BLaER1 treated with 17β-estradiol and CSF1 and Interleukin-3, amounts not matched to agents 10 nM and 100 nM (cell line): Measurements from ENCODE around the gene PROSER3.

Experiments
- H3K27ac ChIP-seq, 11 experiments: shearing (Covaris generic); formaldehyde crosslinking; 2 replicates each; pipeline ENCODE4 v1.8.1; 2022
- H3K27me3 ChIP-seq, 11 experiments: shearing (Covaris generic); formaldehyde crosslinking; 2 replicates each; pipeline ENCODE4 v1.8.1; 2022
- H3K36me3 ChIP-seq, 11 experiments: shearing (Covaris generic); formaldehyde crosslinking; 2 replicates each; pipeline ENCODE4 v1.8.1; 2022
- H3K4me1 ChIP-seq, 10 experiments: shearing (Covaris generic); formaldehyde crosslinking; 2 replicates each; pipeline ENCODE4 v1.8.1; 2022
- H3K4me2 ChIP-seq, 11 experiments: shearing (Covaris generic); formaldehyde crosslinking; 2 replicates each; pipeline ENCODE4 v1.8.1; 2022
- H3K4me3 ChIP-seq, 10 experiments: shearing (Covaris generic); formaldehyde crosslinking; 2 replicates each; pipeline ENCODE4 v1.8.1; 2022
- H3K9ac ChIP-seq, 11 experiments: shearing (Covaris generic); formaldehyde crosslinking; 2 replicates each; pipeline ENCODE4 v1.8.1; 2022
- H3K9me3 ChIP-seq, 11 experiments: shearing (Covaris generic); formaldehyde crosslinking; replicated peaks in 1 of 11; 2 replicates each; pipeline ENCODE4 v1.8.1; 2022
- H4K20me1 ChIP-seq, 11 experiments: shearing (Covaris generic); formaldehyde crosslinking; 2 replicates each; pipeline ENCODE4 v1.8.1; 2022
- Cebpa-rat ChIP-seq, 11 experiments: shearing (Covaris generic); IDR thresholded peaks; 2 replicates each; pipeline ENCODE4 v1.8.1; 2022

PROSER3 gene

DNA sequence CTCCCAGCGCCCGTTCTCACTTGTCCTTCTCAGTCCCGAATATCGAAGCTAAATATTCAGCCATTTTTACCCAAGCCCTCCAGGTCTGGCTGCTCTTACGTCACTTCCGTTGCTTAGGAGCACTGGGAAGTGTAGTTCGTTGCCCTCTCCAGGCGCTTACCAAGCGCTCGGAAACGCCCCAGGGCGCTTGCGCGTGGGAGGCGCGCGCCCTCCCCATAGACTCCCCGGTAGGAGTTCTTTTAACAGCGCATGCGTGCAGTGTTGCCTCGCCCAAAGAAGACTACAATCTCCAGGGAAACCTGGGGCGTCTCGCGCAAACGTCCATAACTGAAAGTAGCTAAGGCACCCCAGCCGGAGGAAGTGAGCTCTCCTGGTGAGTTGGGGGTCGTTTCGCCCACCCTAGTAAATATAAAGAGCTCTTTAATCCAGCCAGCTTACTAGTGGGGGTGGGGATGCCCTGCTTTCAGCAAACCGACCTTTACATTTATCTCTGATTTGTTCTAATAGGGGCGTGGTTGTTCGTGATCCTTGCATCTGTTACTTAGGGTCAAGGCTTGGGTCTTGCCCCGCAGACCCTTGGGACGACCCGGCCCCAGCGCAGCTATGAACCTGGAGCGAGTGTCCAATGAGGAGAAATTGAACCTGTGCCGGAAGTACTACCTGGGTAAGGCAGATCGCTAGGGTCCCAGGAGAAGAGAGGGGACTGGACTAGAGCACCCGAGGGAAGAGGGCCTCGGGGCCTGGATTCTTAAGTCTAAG is 12.5 kb upstream of the PROSER3 start, which contains the start of the genes PSENEN and U2AF1L4:
Gene PSENEN, plus strand, starts transcription at position 324 of the 759 bp plus-strand sequence. Its CDS starts 280 bp downstream, at position 604.
Gene U2AF1L4, minus strand, starts transcription at position 91 of the 759 bp plus-strand sequence. Its CDS starts 27 bp downstream, at position 64.
- Histone ChIP-seq H3K4me3 (peak within 1 kb of the TSS; percentile 74 to 98 (median 88)), H3K4me1 (peaks cover 62 to 82% (median 74%) of the 10 kb centered on the region in 10 experiments), H3K27ac (peak within 1 kb of the TSS; percentile 90 to 98 (median 95)), H3K36me3 (peaks cover 0 to 11% (median 3%) of the 10 kb centered on the region in 11 experiments; a peak in 3 of 22 replicates), H3K9ac (peak within 1 kb of the TSS; percentile 85 to 97 (median 93)), H3K9me3 (peaks cover 0 to 6% (median 0%) of the 10 kb centered on the region in 11 experiments; a peak in 2 of 22 replicates), H4K20me1 (no peaks in the 10 kb centered on the region), H3K27me3 (no peaks in the 10 kb centered on the region), H3K4me2 (peak within 1 kb of the TSS; percentile 97 to 100 (median 98))
- no peak for TF ChIP-seq Cebpa-rat (IDR thresholded peaks at IDR 0.05)

DNA sequence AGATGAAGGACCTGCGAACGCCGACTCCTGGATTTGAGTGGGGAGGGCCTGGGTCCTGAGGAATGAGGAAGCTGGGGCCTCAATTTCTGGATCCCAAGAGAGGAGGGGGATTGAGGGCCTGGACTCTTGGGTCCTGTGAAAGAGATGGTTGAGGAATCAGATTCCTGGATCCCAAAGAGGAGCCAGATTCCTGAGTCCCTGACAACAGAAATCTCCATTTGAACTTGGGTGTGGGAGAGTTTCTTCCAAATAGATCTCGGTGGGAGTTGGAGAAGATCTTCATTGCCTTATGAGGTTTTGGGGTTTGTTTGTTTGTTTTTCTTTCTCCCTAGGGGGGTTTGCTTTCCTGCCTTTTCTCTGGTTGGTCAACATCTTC is 11.9 kb upstream of the PROSER3 start:
- no peaks in the 10 kb centered on the region for H3K27me3 ChIP-seq
- peaks cover 0 to 11% (median 3%) of the 10 kb centered on the region in 11 experiments; a peak in 3 of 22 replicates for H3K36me3 ChIP-seq
- H3K4me2 ChIP-seq, result peak overlapping the region; percentile 90 to 99 (median 95)
- H3K9ac ChIP-seq, result peak overlapping the region; percentile 85 to 97 (median 93)
- peak overlapping the region; percentile 81 to 98 (median 94) for H3K27ac ChIP-seq
- no peak for TF ChIP-seq Cebpa-rat (IDR thresholded peaks at IDR 0.05)
- H3K4me1 ChIP-seq, result peaks cover 62 to 82% (median 79%) of the 10 kb centered on the region in 10 experiments
- H3K9me3 ChIP-seq, result peaks cover 0 to 6% (median 0%) of the 10 kb centered on the region in 11 experiments; a peak in 2 of 22 replicates
- peak overlapping the region; percentile 74 to 98 (median 88) for H3K4me3 ChIP-seq
- H4K20me1 ChIP-seq, result no peaks in the 10 kb centered on the region

DNA sequence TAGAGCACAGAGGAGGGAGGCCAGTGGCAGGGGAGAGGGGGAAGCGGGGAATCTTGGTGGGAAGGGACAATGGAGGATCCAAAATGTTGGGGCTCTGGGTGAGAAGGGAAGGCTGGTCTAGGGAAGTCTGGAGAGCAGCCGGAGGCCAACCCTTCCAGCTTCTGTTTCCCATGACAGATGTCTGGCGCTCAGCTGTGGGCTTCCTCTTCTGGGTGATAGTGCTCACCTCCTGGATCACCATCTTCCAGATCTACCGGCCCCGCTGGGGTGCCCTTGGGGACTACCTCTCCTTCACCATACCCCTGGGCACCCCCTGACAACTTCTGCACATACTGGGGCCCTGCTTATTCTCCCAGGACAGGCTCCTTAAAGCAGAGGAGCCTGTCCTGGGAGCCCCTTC is 11.4 kb upstream of the PROSER3 start:
- 0 out of 22 replicates have a peak, but pooled peaks cover 0 to 1% (median 0%) of the 10 kb centered on the region in 11 experiments for H4K20me1 ChIP-seq
- H3K9me3 ChIP-seq, result peaks cover 0 to 6% (median 0%) of the 10 kb centered on the region in 11 experiments; a peak in 2 of 22 replicates
- H3K4me1 ChIP-seq, result peaks cover 61 to 78% (median 76%) of the 10 kb centered on the region in 10 experiments
- H3K27me3 ChIP-seq, result no peaks in the 10 kb centered on the region
- no peak for TF ChIP-seq Cebpa-rat (IDR thresholded peaks at IDR 0.05)
- H3K4me3 ChIP-seq, result peak overlapping the region; percentile 74 to 98 (median 88)
- H3K27ac ChIP-seq, result peak overlapping the region; percentile 81 to 98 (median 94); a peak in 21 of 22 replicates
- peaks cover 0 to 11% (median 3%) of the 10 kb centered on the region in 11 experiments; a peak in 6 of 22 replicates for H3K36me3 ChIP-seq
- peak overlapping the region; percentile 90 to 99 (median 95) for H3K4me2 ChIP-seq
- H3K9ac ChIP-seq, result peak overlapping the region; percentile 85 to 97 (median 93)

DNA sequence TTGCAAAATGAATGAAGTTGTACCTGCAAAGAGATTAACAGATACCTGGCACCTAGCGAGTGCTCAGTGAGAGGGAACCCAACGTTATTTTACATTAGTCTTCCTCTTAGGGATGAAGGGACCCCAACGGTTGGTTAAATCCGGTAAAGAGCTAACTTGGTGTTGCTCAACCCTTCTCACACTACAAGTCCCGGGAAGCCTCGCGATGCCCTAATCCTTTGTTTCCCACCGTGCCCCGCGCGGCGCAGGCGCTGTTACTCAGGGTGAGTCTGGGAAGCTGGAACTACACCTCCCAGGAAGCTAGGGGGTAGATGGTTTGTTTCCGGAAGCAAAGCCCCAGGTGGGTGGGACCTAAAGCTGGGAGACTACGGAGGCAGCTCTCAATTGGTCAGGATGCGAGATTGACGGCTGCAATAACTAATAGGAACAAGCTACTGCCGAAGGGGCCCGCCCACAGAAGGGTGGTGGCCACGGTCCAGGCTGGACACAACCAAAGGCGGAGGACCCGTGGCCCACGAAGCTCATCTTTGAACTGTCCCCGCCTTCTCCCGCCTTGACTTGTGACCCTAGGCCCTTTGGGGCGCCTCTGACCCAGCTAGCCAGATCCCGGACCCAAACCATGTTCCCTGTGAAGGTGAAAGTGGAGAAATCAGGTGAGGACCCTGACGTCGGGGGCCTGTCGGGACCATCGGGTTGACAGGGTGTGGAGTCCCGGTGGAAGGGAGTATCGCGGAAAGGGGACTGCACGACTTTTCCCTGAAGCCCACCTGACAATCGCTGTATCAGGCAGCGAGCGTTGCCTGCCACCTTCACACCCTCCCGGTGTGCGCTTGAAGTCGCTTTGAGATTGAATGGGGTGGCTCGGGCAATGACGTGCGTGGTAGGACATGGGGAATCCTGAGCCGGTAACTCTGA is 9.6 kb upstream of the PROSER3 start, which contains the start of gene LIN37:
Gene LIN37, plus strand, starts transcription at position 471 of the 915 bp plus-strand sequence. Its CDS starts 149 bp downstream, at position 620.
- peak within 1 kb of the TSS; percentile 72 to 93 (median 86) for H3K9ac ChIP-seq
- peak in 9 of 11 experiments; percentile 43 to 91 (median 75); a peak in 15 of 22 replicates for TF ChIP-seq Cebpa-rat (IDR thresholded peaks at IDR 0.05)
- H4K20me1 ChIP-seq, result 0 out of 22 replicates have a peak, but pooled peaks cover 0 to 7% (median 0%) of the 10 kb centered on the region in 11 experiments
- H3K27me3 ChIP-seq, result no peaks in the 10 kb centered on the region
- peaks cover 0 to 6% (median 0%) of the 10 kb centered on the region in 11 experiments; a peak in 2 of 22 replicates for H3K9me3 ChIP-seq
- H3K27ac ChIP-seq, result peak within 1 kb of the TSS; percentile 63 to 95 (median 84)
- H3K4me2 ChIP-seq, result peak within 1 kb of the TSS; percentile 92 to 100 (median 97)
- H3K4me3 ChIP-seq, result peak within 1 kb of the TSS; percentile 75 to 97 (median 89)
- peaks cover 51 to 60% (median 59%) of the 10 kb centered on the region in 10 experiments for H3K4me1 ChIP-seq
- peaks cover 9 to 29% (median 21%) of the 10 kb centered on the region in 11 experiments; a peak in 21 of 22 replicates for H3K36me3 ChIP-seq

DNA sequence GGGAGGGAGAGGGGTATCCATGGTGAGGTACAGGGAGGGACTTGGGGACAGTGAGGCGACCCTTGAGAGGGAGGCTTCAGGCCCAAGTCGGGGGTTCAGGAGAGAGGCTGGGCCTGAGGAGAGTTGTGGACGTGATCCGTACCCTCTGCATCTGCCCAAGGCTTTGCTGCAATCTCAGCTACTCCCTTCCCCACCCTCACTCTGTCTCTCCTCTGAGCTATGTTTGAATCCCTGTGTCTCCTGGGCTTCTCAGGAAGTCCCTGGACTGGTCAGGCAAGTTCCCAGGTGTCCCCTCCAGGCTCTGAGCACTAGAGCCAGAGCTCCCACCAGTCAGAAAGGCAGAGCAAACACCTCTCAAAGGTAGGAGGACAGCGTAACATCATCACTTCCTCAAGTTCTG is 7.8 kb upstream of the PROSER3 start:
- Histone ChIP-seq H3K27me3 (peaks cover 0 to 2% (median 1%) of the 10 kb centered on the region in 11 experiments; a peak in 9 of 22 replicates), H3K9me3 (no peaks in the 10 kb centered on the region), H4K20me1 (peaks cover 0 to 12% (median 0%) of the 10 kb centered on the region in 11 experiments; a peak in 1 of 22 replicates), H3K9ac (peak overlapping the region in 10 of 11 experiments; percentile 63 to 87 (median 84); a peak in 20 of 22 replicates), H3K27ac (peak overlapping the region in 6 of 11 experiments; percentile 14 to 55 (median 26); a peak in 9 of 22 replicates), H3K36me3 (peaks cover 17 to 41% (median 32%) of the 10 kb centered on the region in 11 experiments), H3K4me2 (peak overlapping the region; percentile 86 to 100 (median 96)), H3K4me3 (peak overlapping the region in 1 of 10 experiments; percentile 12; a peak in 2 of 20 replicates), H3K4me1 (peaks cover 39 to 47% (median 46%) of the 10 kb centered on the region in 10 experiments)
- TF ChIP-seq Cebpa-rat (IDR thresholded peaks at IDR 0.05), result no peak

DNA sequence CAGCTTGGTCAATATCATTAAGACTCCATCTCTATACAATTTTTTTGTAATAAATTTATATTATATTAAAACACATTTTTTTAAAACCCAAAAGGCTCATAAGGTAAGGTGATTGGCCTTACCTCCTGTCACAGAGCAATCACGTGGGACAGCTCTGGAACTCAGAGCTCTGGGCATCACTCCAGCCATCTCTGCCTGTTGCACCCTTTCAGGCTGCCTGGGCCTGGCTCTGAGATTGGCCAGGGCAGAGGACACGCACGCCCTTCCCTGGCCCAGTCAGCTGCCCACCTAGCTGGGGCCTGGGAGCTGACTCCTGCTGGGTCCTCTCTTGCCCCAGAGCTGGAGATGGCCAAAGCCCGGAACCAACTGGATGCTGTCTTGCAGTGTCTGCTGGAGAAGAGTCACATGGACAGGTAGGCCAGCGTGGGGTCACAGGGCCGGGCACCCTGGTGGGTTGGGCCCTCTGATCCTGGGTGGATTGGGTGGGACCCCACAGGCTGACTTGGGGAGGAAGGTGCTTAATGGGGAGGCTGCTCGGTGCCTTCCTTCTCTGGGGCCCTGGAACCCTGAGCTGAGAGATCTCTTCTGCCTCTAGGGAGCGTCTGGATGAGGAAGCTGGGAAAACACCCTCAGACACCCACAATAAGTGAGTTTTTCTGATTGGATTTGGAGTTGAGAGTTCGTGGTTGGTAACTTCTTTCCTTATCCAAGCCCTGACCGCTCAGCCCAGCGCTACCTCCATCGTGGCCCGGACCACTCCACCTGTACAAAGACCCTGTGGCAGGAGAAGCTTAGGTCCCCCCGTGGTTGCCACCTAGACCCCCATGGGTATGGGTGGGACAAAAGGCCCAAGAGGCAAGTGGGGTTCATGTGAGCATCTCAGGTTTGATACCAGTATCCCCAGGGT is 5.9 kb upstream of the PROSER3 start:
- Histone ChIP-seq H3K4me2 (peak overlapping the region in 1 of 11 experiments; percentile 4; a peak in 1 of 22 replicates), H4K20me1 (peaks cover 0 to 12% (median 0%) of the 10 kb centered on the region in 11 experiments; a peak in 1 of 22 replicates), H3K36me3 (peaks cover 17 to 44% (median 37%) of the 10 kb centered on the region in 11 experiments), H3K4me3 (no peak overlapping the region), H3K9ac (peak overlapping the region in 7 of 11 experiments; percentile 8 to 43 (median 31); a peak in 7 of 22 replicates), H3K27me3 (peaks cover 0 to 14% (median 10%) of the 10 kb centered on the region in 11 experiments; a peak in 12 of 22 replicates), H3K9me3 (no peaks in the 10 kb centered on the region), H3K4me1 (peaks cover 34 to 52% (median 42%) of the 10 kb centered on the region in 10 experiments), H3K27ac (no peak overlapping the region)
- no peak for TF ChIP-seq Cebpa-rat (IDR thresholded peaks at IDR 0.05)

DNA sequence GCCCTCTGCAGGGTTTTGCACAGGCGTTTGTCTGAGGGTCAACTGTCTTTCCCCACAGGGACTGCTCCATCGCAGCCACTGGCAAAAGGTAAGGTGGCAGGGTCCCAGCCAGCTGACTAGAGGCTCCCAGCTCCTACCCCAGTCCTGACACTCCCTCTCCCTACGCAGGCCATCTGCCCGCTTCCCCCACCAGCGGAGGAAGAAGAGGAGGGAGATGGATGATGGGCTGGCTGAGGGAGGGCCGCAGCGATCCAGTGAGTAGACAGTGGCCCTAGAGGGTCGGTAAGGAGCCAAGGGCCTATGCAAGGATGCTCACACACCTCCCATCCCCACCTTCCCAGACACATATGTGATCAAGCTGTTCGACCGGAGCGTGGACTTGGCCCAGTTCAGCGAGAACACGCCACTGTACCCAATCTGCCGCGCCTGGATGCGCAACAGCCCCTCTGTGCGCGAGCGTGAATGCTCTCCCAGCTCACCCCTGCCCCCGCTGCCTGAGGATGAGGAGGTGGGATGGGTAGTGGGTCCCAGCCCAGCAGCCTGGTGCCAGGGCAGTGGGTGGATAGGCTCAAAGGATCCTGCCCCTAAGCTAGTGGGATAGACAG is 5.1 kb upstream of the PROSER3 start:
- Histone ChIP-seq H3K4me2 (no peak overlapping the region), H3K9me3 (no peaks in the 10 kb centered on the region), H3K9ac (peak overlapping the region in 2 of 11 experiments; percentile 20 to 39; a peak in 2 of 22 replicates), H3K27me3 (peaks cover 0 to 14% (median 10%) of the 10 kb centered on the region in 11 experiments; a peak in 12 of 22 replicates), H3K36me3 (peaks cover 17 to 44% (median 34%) of the 10 kb centered on the region in 11 experiments), H3K4me1 (peaks cover 30 to 49% (median 39%) of the 10 kb centered on the region in 10 experiments), H3K4me3 (no peak overlapping the region), H4K20me1 (peaks cover 0 to 12% (median 0%) of the 10 kb centered on the region in 11 experiments; a peak in 1 of 22 replicates), H3K27ac (no peak overlapping the region)
- TF ChIP-seq Cebpa-rat (IDR thresholded peaks at IDR 0.05), result no peak
